ENCODE data around the gene MRPS18A. TPM values are rescaled to one million over a fixed set of nuclear protein-coding genes. Genes with fewer than 3 reads are reported as not detected.

The MRPS18A gene
- total and polyA plus RNA-seq, 3 donors from 2014 or later = 37.5 to 63.0 (median 48.6) TPM

GRCh38 chr6:43629505-43630300 is 57.9 kb downstream of the MRPS18A start:
- Histone ChIP-seq H3K27me3 (no peaks in the 10 kb centered on the region), H3K9me3 (no peaks in the 10 kb centered on the region), H3K4me3 (peak overlapping the region; percentile 98 to 99), H3K27ac (peak overlapping the region; percentile 88 to 96), H3K4me1 (peaks cover 18% of the 10 kb centered on the region), H3K36me3 (ENCODE audit: low read depth, missing control alignments) (no peaks in the 10 kb centered on the region)
- 0 to 1% methylated on average over 21 to 41 of the region's 41 CpGs for WGBS, 2 donors
- intact Hi-C loops (cut with DNase I; ENCODE audit: low total_unique reads) = no loop called here
- DNase-seq = peak; percentile 96
- TF ChIP-seq, protein P1, sequence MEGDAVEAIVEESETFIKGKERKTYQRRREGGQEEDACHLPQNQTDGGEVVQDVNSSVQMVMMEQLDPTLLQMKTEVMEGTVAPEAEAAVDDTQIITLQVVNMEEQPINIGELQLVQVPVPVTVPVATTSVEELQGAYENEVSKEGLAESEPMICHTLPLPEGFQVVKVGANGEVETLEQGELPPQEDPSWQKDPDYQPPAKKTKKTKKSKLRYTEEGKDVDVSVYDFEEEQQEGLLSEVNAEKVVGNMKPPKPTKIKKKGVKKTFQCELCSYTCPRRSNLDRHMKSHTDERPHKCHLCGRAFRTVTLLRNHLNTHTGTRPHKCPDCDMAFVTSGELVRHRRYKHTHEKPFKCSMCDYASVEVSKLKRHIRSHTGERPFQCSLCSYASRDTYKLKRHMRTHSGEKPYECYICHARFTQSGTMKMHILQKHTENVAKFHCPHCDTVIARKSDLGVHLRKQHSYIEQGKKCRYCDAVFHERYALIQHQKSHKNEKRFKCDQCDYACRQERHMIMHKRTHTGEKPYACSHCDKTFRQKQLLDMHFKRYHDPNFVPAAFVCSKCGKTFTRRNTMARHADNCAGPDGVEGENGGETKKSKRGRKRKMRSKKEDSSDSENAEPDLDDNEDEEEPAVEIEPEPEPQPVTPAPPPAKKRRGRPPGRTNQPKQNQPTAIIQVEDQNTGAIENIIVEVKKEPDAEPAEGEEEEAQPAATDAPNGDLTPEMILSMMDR (IDR thresholded peaks at IDR 0.05) = no peak
- TF ChIP-seq POLR2A (IDR thresholded peaks at IDR 0.05) = no peak

DNA sequence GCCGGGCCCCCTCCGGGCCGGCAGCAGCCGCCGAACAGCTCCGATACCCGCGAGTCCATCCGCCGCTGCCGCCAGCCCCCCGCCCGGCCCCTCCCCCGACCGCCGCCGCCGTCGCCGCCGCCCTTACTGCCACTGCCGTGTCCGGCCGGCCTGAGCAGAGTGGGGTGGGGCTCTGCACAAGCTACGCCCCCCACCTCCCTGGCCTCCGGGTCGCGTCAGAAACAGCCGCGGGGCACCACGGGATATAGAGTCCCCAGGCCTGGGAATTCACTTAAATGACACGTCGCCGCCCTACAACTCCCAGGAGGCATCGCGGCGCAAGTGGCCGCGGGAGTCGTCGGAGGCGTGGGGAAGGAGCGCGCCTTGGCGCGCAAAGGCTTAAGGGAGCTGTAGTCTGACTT is 58.5 kb downstream of the MRPS18A start, which contains the start of gene GTPBP2:
Gene GTPBP2 (minus strand): TSS at position 161 of the 401 bp plus-strand sequence. CDS start 102 bp downstream, at position 59.
- H3K36me3 ChIP-seq (ENCODE audit: low read depth, missing control alignments) = no peaks in the 10 kb centered on the region
- intact Hi-C loops (cut with DNase I; ENCODE audit: low total_unique reads) = no loop called here
- 1 to 3% methylated on average over 8 to 33 of the region's 46 CpGs for WGBS, 2 donors

DNA sequence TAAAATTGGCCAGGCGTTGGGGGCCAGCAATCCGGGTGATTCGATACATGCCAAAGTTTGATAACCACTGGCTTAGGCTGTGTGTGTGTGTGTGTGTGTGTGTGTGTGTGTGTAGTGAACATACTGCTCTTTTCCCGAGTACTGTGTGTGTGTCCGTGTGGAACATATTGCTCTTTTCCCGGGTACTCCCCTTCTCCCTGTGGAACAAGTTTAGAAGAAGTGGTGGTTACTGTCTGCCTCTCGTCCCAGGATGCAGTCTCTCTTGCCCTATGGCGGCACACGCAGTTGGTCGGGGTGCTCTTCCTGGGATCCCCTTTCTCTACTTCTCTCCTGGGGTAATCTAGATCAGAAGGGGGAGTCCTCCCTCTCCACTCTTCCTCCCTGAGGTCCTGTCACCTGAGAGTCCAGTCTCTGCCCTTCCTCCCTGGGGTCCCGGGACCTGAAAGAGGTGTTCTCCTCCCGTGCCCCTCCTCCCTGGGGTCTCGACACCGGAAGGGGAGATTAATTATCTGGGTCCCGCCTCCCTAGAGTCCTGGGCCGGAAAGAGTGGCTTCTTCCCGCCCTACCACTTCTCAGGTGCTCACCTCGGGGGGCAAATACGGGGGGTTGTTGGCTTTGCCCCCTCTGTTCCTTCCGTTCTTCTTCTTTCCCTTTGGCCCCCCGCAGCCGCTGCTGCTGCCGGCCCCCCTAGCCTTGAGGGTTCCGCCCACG is 59.0 kb downstream of the MRPS18A start:
- TF ChIP-seq, protein P1 (IDR thresholded peaks at IDR 0.05) = no peak
- TF ChIP-seq POLR2A (IDR thresholded peaks at IDR 0.05) = no peak
- peak; percentile 61 for DNase-seq
- intact Hi-C loops (cut with DNase I; ENCODE audit: low total_unique reads) = no loop called here
- 0 to 1% methylated on average over 24 to 25 of the region's 25 CpGs for WGBS, 2 donors
- peak overlapping the region; percentile 88 to 96 for H3K27ac ChIP-seq
- H3K4me3 ChIP-seq = peak overlapping the region; percentile 98 to 99
- H3K4me1 ChIP-seq = peaks cover 18% of the 10 kb centered on the region
- no peaks in the 10 kb centered on the region for H3K9me3 ChIP-seq
- no peaks in the 10 kb centered on the region for H3K27me3 ChIP-seq
- H3K36me3 ChIP-seq (ENCODE audit: low read depth, missing control alignments) = no peaks in the 10 kb centered on the region

More for the DNA sequence above, 58.5 kb downstream of the MRPS18A start, which contains the start of gene GTPBP2:
- Histone ChIP-seq H3K27me3 (no peaks in the 10 kb centered on the region), H3K4me1 (peaks cover 18% of the 10 kb centered on the region), H3K4me3 (peak within 1 kb of the TSS; percentile 98 to 99), H3K9me3 (no peaks in the 10 kb centered on the region), H3K27ac (peak within 1 kb of the TSS; percentile 88 to 96)
- DNase-seq = peak; percentile 100
- no peak for TF ChIP-seq POLR2A (IDR thresholded peaks at IDR 0.05)
- TF ChIP-seq, protein P1 (IDR thresholded peaks at IDR 0.05) = no peak

DNA sequence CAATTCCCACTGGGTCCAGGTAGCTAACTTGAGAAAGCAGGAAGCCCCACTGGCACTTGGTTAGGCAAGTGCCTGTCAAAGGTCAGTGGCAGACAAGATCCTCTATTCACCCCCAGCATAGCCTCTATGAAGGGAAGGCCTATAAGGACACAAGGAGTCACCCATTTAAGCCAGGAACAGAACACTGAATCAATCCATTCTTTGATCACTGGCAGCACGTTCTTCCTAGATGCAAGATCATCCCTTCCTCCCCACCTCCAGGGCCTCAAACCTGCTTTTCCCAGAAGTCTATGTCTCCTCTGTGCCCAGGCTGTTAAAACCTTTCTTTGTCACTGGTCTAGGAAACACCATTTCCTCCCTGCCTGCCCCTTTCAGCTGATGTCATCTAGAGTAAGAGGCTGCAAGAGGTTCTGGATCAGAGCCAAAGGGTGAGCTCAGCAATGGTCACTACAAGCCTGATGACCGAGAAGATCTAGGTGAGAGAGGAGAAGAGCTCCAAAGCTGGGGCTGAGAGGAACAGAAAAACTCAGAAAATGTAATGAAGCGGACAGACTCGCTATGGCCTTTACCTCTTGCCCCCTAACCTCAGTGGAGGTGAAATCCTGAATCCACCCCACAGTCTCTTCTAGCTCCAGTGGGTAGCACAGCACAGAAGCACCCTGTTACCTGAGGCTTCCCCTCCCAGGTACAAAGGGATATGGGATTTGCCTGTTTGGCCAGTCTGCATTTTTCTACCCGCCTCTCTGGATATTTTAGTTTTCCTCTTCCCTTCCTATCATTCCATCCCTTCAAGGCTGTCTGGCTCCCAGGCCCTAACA is 60.4 kb downstream of the MRPS18A start:
- H3K9me3 ChIP-seq = no peaks in the 10 kb centered on the region
- intact Hi-C loops (cut with DNase I; ENCODE audit: low total_unique reads) = no loop called here
- no peak overlapping the region for H3K4me3 ChIP-seq
- H3K36me3 ChIP-seq (ENCODE audit: low read depth, missing control alignments) = no peaks in the 10 kb centered on the region
- peaks cover 18% of the 10 kb centered on the region for H3K4me1 ChIP-seq
- H3K27me3 ChIP-seq = no peaks in the 10 kb centered on the region
- TF ChIP-seq POLR2A (IDR thresholded peaks at IDR 0.05) = no peak
- TF ChIP-seq, protein P1 (IDR thresholded peaks at IDR 0.05) = no peak
- DNase-seq = peak; percentile 80
- H3K27ac ChIP-seq = peak overlapping the region; percentile 11 to 96
- WGBS, 2 donors = 53 to 61% methylated on average over 5 of the region's 5 CpGs

All from testis (tissue), 3 donors.